ENCODE data around the gene ADCY10. TPM values are rescaled to one million over a fixed set of nuclear protein-coding genes. Genes with fewer than 3 reads are reported as not detected.

The ADCY10 gene
- total and polyA plus RNA-seq, 2 of the 4 experiments (the other 2 are of a cell fraction), result under 0.01 to 0.03 TPM

DNA sequence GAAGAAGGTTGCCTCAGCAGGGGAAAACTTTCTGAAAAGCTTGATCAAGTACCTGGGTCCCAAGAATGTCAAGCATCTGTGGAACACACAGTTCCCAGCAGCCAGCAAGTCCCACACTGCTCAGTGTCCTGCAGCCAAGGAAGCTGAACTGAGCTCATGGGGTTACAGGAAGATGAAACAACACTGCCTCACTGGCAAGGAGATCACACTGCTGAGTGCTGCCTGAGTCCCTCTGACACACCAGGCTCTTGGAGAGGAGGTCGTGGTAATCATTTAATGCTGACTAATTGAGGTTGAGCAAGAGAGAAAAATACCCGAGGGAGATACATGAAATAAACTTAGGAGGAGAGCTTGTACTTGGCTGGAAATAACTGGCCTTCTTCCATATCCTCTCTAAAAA, 116.9 kb downstream of the ADCY10 start (continued):
- TF ChIP-seq MAZ (IDR thresholded peaks at IDR 0.05; ENCODE audit: borderline replicate concordance, low read depth, low read length), result no peak

- Histone ChIP-seq H4K5ac (ENCODE audit: low read depth, low read length) (peak overlapping the region; percentile 21), H4K8ac (ENCODE audit: low read depth in 2 of 2, low read length in 2 of 2) (peak overlapping the region in 1 of 2 experiments; percentile 47; a peak in 2 of 4 replicates), H3K79me1 (ENCODE audit: low read depth in 1 of 2, low read length in 2 of 2) (peaks cover 0 to 30% of the 10 kb centered on the region in 2 experiments; a peak in 2 of 4 replicates), H2AK9ac (replicated peaks; ENCODE audit: low read depth, low read length, poor library complexity) (no peak overlapping the region), H3K27me3 (ENCODE audit: control insufficient read depth, insufficient read depth, low read length) (no peaks in the 10 kb centered on the region), H2AK5ac (ENCODE audit: low read depth, low read length) (peak overlapping the region; percentile 47), H3K4me2 (ENCODE audit: low read depth, low read length) (no peak overlapping the region), H3K9ac (ENCODE audit: low read depth, low read length) (no peak overlapping the region; the same call in 1 of the 2 replicates), H3K36me3 (ENCODE audit: control insufficient read depth, insufficient read depth, low read length) (peaks cover 3% of the 10 kb centered on the region; the same call in 1 of the 2 replicates), H3K4ac (ENCODE audit: low read depth, low read length) (peak overlapping the region; percentile 71), H2BK20ac (ENCODE audit: low read depth, low read length) (peak overlapping the region; percentile 43), H2AFZ (replicated peaks; ENCODE audit: low read length, poor library complexity) (no peak overlapping the region), H4K91ac (ENCODE audit: insufficient read depth, low read depth, low read length) (peak overlapping the region; percentile 17), H2BK120ac (ENCODE audit: low read depth, low read length) (peak overlapping the region; percentile 73), H3K23ac (ENCODE audit: low read depth, low read length) (peak overlapping the region; percentile 1; the same call in 1 of the 2 replicates), H4K20me1 (ENCODE audit: insufficient read depth, low read length) (peaks cover 8% of the 10 kb centered on the region), H3K27ac (ENCODE audit: insufficient read depth, low read length) (peak overlapping the region; percentile 28; the same call in 1 of the 2 replicates), H2BK15ac (ENCODE audit: low read depth, low read length) (peak overlapping the region; percentile 55; the same call in 2 of the 3 replicates), H3K9me1 (ENCODE audit: insufficient read depth, low read length) (peaks cover 15% of the 10 kb centered on the region), H3K4me1 (ENCODE audit: control insufficient read depth, insufficient read depth, low read length) (peaks cover 20% of the 10 kb centered on the region), H2BK5ac (ENCODE audit: low read depth, low read length, poor library complexity, severe bottlenecking) (peak overlapping the region; percentile 46), H3K18ac (ENCODE audit: low read depth, low read length) (peak overlapping the region; percentile 1), H3K56ac (ENCODE audit: extremely low read depth, insufficient read depth, low read length) (no peak overlapping the region), H3K14ac (replicated peaks; ENCODE audit: low read depth, low read length) (peak overlapping the region; percentile 42), H3K9me3 (ENCODE audit: control insufficient read depth, insufficient read depth, low read length) (no peaks in the 10 kb centered on the region), H3K4me3 (ENCODE audit: insufficient read depth, low read depth, low read length) (no peak overlapping the region)
- no peak for TF ChIP-seq SMC3 (IDR thresholded peaks at IDR 0.05; ENCODE audit: low read depth, low read length)
- TF ChIP-seq, protein P1, sequence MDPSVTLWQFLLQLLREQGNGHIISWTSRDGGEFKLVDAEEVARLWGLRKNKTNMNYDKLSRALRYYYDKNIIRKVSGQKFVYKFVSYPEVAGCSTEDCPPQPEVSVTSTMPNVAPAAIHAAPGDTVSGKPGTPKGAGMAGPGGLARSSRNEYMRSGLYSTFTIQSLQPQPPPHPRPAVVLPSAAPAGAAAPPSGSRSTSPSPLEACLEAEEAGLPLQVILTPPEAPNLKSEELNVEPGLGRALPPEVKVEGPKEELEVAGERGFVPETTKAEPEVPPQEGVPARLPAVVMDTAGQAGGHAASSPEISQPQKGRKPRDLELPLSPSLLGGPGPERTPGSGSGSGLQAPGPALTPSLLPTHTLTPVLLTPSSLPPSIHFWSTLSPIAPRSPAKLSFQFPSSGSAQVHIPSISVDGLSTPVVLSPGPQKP (IDR thresholded peaks at IDR 0.05; ENCODE audit: borderline replicate concordance, low read depth, low read length), result no peak
- intact Hi-C loops (cut with micrococcal nuclease), result no loop called here
- POLR2A ChIA-PET (ENCODE audit: unreplicated experiment), result interaction anchor here (0.6 to 0.7 kb wide), 2 partner anchors 156 to 366 kb away, joined by 3 read pairs; no protein-coding TSS in a partner anchor
- BruUV-seq (replicated peaks), result no TSS peak
- dilution Hi-C loops (cut with HindIII; ENCODE audit: low sequenced_read_pairs, unreplicated experiment), result no loop called here
- in situ Hi-C loops (cut with MboI; ENCODE audit: low sequenced_read_pairs), result loop anchor here (5.0 kb wide), 1 partner anchor 74 kb away; the partner anchor contains the start of gene MPZL1
- no peak for DNase-seq
- 33% methylated on average over 1 of the region's 10 CpGs; no CpG with 5 or more reads in 1 of the 2 experiments for WGBS, 2 experiments (ENCODE audit: extremely low coverage in 2 of 2, insufficient read length in 1 of 2)
- no peak for ATAC-seq (ENCODE audit: low read depth)
- CTCF ChIA-PET, result interaction anchor here (0.6 to 1.9 kb wide), 7 partner anchors 9 to 1832 kb away, joined by 3 to 6 read pairs (median 3); no protein-coding TSS in a partner anchor
Observed at GRCh38 chr1:167795810-167796740, 117.9 kb downstream of the ADCY10 start.

All from IMR-90 (cell line).